ENCODE measurements around the gene EDEM2.
"Not testable (repeated sequence)": the region's sequence is repeated elsewhere in the genome, so short reads cannot be mapped to it uniquely, and the experiment has no call there.

Gene EDEM2

GRCh38 chr20:35117629-35118028 is 29.5 kb downstream of the EDEM2 start:
- no peak overlapping the region for H3K4me3 ChIP-seq (ENCODE audit: low read length)
- no peak for TF ChIP-seq CTCF (conservative IDR thresholded peaks at IDR 0.05; ENCODE audit: low read depth, low read length)
- DNase-seq (ENCODE audit: low read depth), result no peak

GRCh38 chr20:35117196-35117595 is 29.9 kb downstream of the EDEM2 start:
- no peak overlapping the region for H3K4me3 ChIP-seq (ENCODE audit: low read length)
- no peak for DNase-seq (ENCODE audit: low read depth)
- no peak for TF ChIP-seq CTCF (conservative IDR thresholded peaks at IDR 0.05; ENCODE audit: low read depth, low read length)

- TF ChIP-seq CTCF (conservative IDR thresholded peaks at IDR 0.05; ENCODE audit: low read depth, low read length), result no peak
- H3K4me3 ChIP-seq (ENCODE audit: low read length), result no peak overlapping the region
- no peak for DNase-seq (ENCODE audit: low read depth)
Observed at GRCh38 chr20:35116258-35116657, 30.9 kb downstream of the EDEM2 start.

GRCh38 chr20:35115606-35116005 is 31.5 kb downstream of the EDEM2 start:
- no peak overlapping the region for H3K4me3 ChIP-seq (ENCODE audit: low read length)
- no peak for TF ChIP-seq CTCF (conservative IDR thresholded peaks at IDR 0.05; ENCODE audit: low read depth, low read length)
- no peak for DNase-seq (ENCODE audit: low read depth)

GRCh38 chr20:35112276-35112675 is 34.9 kb downstream of the EDEM2 start:
- not testable (repeated sequence) for DNase-seq (ENCODE audit: low read depth)

GRCh38 chr20:35111141-35111888 is 35.8 kb downstream of the EDEM2 start:
- H3K4me3 ChIP-seq (ENCODE audit: low read length), result no peak overlapping the region
- no peak for DNase-seq (ENCODE audit: low read depth)
- TF ChIP-seq CTCF (conservative IDR thresholded peaks at IDR 0.05; ENCODE audit: low read depth, low read length), result no peak

More at GRCh38 chr20:35112276-35112675, 34.9 kb downstream of the EDEM2 start:
- H3K4me3 ChIP-seq (ENCODE audit: low read length), result not testable (repeated sequence)

- no peak overlapping the region for H3K4me3 ChIP-seq (ENCODE audit: low read length)
- no peak for DNase-seq (ENCODE audit: low read depth)
- no peak for TF ChIP-seq CTCF (conservative IDR thresholded peaks at IDR 0.05; ENCODE audit: low read depth, low read length)
Observed at GRCh38 chr20:35108921-35109320, 38.2 kb downstream of the EDEM2 start.

Data from retinal pigment epithelial cell (primary cell).